Measurements from ENCODE around the gene SH3RF1.
"Not testable (repeated sequence)": the region's sequence is repeated elsewhere in the genome, so short reads cannot be mapped to it uniquely, and the experiment has no call there.

Gene SH3RF1

GRCh38 chr4:169270810-169271691 is at the start of gene SH3RF1:
Gene SH3RF1 (minus strand): TSS chr4:169270956. CDS start chr4:169269212, 1,744 bp downstream.
- DNase-seq = no peak

- DNase-seq = no peak
These were observed 45.0 kb upstream of the SH3RF1 start for GRCh38 chr4:169315530-169316343.

DNA sequence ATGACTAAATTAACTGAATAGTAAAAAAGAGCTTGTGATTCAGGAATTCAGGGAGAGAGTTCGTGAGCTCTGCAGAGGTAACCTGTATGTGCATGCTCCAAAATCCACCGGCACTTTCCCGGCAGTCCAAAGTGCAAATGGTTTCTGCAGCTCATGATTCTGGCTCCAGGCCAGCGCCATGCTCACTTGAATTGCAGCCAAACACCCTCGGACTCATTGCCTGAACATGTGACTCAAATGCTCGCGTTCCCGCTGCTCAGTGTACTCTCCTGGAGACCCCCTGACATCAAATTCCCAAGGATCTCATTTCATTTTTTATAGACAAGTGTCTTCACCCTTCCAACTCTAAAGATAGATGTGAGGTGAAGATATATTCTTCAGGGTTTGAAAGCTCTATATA is 44.1 kb upstream of the SH3RF1 start:
- DNase-seq = no peak

DNA sequence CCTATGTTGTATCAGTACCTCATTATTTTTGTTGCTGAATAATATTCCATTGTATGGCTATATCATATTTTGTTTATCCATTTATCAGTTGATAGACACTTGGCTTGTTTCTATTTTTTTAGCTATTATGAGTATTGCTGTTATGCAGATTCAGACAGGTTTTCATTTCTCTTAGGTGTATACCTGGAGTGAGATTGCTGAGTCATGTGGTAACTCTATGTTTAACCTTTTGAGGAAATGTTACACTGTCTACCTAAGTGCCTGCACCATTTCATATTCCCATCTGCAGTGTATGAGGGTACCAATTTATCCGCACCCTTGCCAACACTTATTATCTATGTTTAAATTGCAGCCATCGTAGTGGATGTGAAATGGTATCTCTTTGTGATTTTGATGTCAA is 43.0 kb upstream of the SH3RF1 start:
- no peak for DNase-seq

DNA sequence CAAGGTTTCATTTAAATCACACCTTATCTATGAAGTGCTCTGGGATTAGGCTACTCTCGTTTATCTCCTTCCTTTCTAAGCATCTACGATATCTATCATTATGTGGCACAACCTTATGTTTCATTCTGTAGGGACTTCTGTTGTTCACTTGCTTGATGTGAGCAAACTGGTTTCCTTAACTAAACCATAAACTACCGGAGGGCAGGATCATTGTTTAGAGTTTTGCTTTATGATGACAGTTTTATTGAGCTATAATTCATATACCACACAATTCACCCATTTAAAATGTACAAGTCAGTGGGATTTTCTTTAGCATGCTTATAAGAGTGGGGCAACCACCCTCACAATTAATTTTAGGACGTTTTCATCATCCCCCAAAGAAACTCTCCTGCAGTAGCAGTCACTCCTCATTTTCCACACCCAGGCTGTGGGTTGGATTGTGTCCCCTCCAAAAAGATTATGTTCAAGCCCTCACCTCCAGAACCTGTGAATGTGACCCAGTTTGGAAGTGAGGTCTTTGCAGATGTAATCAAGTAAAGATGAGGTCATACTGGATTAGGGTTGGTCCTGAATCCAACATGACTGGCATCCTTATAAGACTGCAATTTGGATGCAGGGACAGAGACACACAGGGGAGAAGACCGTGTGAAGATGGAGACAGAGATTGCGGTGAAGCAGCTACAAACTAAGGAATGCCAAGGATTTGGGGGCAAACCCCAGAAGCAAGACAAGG is 42.1 kb upstream of the SH3RF1 start:
- DNase-seq = no peak

GRCh38 chr4:169311643-169312365 is 41.0 kb upstream of the SH3RF1 start:
- DNase-seq = no peak

- DNase-seq = no peak
These were observed 38.7 kb upstream of the SH3RF1 start for GRCh38 chr4:169309326-169309967.

DNA sequence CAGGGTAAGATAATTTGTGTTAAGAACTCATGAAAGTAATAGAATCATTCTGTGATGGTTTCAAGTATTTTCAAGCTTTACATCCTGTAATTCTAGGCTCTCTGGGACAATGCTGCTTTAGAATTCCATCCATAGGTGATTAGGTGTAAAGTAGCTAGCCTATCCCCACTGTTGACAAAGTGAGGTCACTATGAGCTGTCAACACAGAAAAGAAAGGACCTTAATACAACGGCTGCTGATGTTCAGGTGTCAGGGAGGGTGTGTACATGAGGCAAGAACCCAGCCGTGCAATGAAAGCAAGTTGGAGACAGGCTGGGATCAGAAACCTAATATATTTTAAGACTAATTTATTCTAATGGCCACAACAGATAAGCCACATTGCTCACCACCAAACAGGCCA is 36.8 kb upstream of the SH3RF1 start:
- no peak for DNase-seq

- no peak for DNase-seq
These were observed 34.9 kb upstream of the SH3RF1 start for GRCh38 chr4:169305651-169306050.

DNA sequence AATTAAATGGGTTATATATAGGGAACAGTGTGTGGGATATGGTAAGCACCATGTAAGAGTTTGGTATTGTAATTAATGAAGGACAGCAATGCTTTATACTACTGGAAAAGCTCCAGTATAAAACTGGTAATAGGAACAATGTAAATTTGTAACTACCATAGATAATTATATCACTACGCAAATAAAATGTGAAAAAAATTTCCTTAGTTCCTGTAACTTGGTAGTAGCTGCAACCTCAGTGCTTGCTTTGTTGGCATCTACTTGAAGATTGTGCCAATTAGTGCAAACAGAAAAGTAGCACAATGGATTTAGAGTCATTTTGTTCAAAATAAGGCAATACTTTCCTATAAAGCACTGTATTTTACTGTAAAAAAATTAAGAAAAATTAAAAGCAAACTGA is 34.4 kb upstream of the SH3RF1 start:
- DNase-seq = no peak

DNA sequence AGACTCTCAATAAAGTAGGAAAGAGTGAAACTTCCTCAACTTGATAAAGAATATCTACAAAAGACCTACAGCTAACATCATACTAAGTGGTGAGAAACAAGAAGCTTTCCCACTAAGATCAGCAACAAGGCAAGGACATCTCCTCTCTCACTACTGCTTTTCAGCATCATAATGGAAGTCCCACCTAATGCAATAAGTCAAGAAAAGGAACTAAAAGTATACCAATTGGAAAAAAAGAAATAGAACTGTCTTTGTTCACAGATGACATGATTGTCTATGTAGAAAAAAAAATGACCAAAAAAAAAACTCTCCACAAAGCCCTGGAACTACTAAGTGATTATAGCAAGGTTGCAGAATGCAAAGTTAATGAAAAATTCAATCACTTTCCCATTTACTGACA is 25.1 kb upstream of the SH3RF1 start:
- DNase-seq = no peak

- no peak for DNase-seq
These were observed 22.8 kb upstream of the SH3RF1 start for GRCh38 chr4:169293343-169294176.

GRCh38 chr4:169287983-169288382 is 17.2 kb upstream of the SH3RF1 start:
- not testable (repeated sequence) for DNase-seq

GRCh38 chr4:169286562-169287301 is 16.0 kb upstream of the SH3RF1 start:
- DNase-seq = no peak

GRCh38 chr4:169283114-169283509 is 12.4 kb upstream of the SH3RF1 start:
- no peak for DNase-seq

DNA sequence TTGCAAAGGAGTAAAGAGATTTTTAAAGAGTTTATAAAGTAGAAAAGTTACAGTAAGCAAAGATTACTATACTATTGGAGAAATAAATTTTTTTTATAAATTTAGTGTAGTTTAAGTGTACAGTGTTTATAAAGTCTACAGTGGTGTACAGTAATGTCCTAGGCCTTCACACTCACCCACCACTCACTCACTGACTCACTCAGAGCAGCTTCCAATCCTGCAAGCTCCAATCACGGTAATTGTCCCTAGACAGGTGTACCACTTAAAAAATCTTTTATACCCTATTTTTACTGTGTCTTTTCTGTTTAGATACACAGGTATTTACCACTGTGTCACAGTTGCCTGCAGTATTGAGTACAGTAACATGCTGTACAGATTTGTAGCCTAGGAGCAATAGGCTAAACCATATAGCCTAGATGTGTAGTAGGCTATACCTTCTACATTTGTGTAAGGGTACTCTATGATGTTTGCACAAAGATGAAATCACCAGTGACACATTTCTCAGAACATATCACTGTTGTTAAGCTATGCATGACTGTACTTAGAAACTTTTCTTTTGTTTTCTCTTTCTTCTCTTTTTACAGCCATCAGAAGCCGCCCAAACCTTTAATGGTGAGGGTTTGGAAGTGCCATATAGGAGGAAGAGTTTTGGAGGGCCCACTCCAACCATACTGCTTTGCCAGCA is 11.8 kb upstream of the SH3RF1 start:
- no peak for DNase-seq

- no peak for DNase-seq
These were observed 8.4 kb upstream of the SH3RF1 start for GRCh38 chr4:169279108-169279507.

DNA sequence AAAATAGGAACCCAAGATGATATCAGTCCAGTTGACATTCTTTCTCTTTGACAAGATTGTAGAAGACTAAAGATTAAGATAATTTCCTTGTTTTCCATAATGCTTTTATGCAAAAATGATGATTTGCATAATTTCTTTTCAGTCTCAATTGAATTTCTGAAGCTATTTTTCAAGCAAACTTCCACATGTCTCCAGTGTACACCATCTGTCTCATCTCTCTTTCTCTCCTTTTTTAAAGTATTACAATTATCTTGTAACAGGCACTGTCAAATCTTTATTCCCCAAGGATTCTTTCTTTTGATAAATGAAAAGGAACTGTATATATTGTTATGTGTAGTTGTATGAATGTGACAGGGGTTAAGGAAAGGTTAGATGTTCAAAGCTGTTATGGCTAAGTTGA is 7.9 kb upstream of the SH3RF1 start:
- no peak for DNase-seq

DNA sequence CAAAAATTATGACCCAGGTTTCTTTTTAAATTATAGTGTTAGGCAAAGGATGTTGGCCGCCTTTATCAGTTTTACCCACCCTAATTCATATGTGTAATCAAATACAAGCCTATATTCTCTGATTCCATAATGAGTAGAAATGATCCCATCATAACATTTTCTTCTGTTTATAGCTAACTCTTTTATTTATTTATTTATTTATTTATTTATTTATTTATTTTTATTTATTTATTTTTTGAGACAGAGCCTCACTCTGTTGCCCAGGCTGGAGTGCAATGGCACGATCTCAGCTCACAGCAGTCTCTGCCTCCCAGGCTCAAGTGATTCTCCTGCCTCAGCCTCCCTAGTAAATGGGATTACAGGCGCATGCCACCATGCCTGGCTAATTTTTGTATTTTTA is 7.1 kb upstream of the SH3RF1 start:
- DNase-seq = not testable (repeated sequence)

GRCh38 chr4:169275180-169275579 is 4.4 kb upstream of the SH3RF1 start:
- no peak for DNase-seq

Data from NCI-H187 treated with DMSO at 0.1 percent for 48 hours (cell line).